K562 (cell line): ENCODE data around the gene LLCFC1. TPM values are rescaled to one million over a fixed set of nuclear protein-coding genes. Genes with fewer than 3 reads are reported as not detected.

ENCODE experiments used
- ATAC-seq: fragments of 200-7000 bp; cut with Tn5 transposase; 3 replicates; pipeline ENCODE4 v1.9.1; 2020; ENCODE audit warnings: moderate library complexity
- BruUV-seq: library from RNA; stranded (reverse); fragments of 400-500 nt; replicated peaks from 2 replicates; lab custom pipeline; 2021; lab: Mats Ljungman, UMichigan
- CTCF ChIA-PET: fragments of 300-600 bp; formaldehyde crosslinking; extraction: SDS; loops from one replicate; lab custom pipeline; 2021; ENCODE audit warnings: low intra/inter-chr PET ratio; lab: Yijun Ruan, JAX
- POLR2A ChIA-PET: fragments of 300-600, 350-650 bp; sonication (Branson Sonifier 250); formaldehyde crosslinking; extraction: SDS; loops from one replicate; lab custom pipeline; 2021; ENCODE audit warnings: antibody characterized with exemption, inconsistent platforms; lab: Yijun Ruan, JAX
- DNase-seq, 4 experiments: peaks; one replicate each; pipeline versions ENCODE4 v3.0.0 to v3.0.0-alpha.2; 2011 to 2018; ENCODE audit warnings: low spot score in 3 of 4, mixed read lengths in 3 of 4; ENCODE audit errors: extremely low read depth in 1 of 4
- FAIRE-seq: peaks from 2 replicates; lab custom pipeline; 2011; peaks lifted over from hg19 to GRCh38; lab: Jason Lieb, UNC
- H2AFZ ChIP-seq: 2 replicates; pipeline ENCODE4 v1.6.0; 2011; ENCODE audit warnings: low read depth, low read length, control low read depth, inconsistent platforms
- H3K27ac ChIP-seq: fragments of 200-600 bp; 3 replicates; pipeline ENCODE4 v1.8.0; 2011; ENCODE audit warnings: low read depth, mild to moderate bottlenecking, control low read depth, inconsistent platforms, low read length, moderate library complexity, mixed read lengths; ENCODE audit errors: extremely low read depth
- H3K27me3 ChIP-seq, 2 experiments: fragments of 300-600 bp in 1 of 2; 2 replicates in 1 of 2; 3 replicates in 1 of 2; pipeline versions ENCODE4 v1.6.0 to v1.8.0; 2011; ENCODE audit warnings: inconsistent platforms in 2 of 2, low read length in 2 of 2, mild to moderate bottlenecking in 1 of 2, mixed read lengths in 1 of 2, moderate library complexity in 1 of 2; ENCODE audit not compliant: control insufficient read depth in 2 of 2, insufficient read depth in 2 of 2
- H3K36me3 ChIP-seq: fragments of 300-600 bp; 3 replicates; pipeline ENCODE4 v1.8.0; 2011; ENCODE audit warnings: mild to moderate bottlenecking, low read length, inconsistent platforms; ENCODE audit not compliant: control insufficient read depth, insufficient read depth
- H3K4me1 ChIP-seq, 2 experiments: fragments of 200-600 bp in 1 of 2; replicated peaks in 1 of 2; 2 replicates in 1 of 2; 3 replicates in 1 of 2; pipeline versions ENCODE4 v1.5.1 to v1.8.0; 2011; ENCODE audit warnings: inconsistent platforms in 2 of 2, low read length in 2 of 2, mild to moderate bottlenecking in 1 of 2, mixed read lengths in 1 of 2, moderate library complexity in 1 of 2; ENCODE audit not compliant: control insufficient read depth in 2 of 2, insufficient read depth in 2 of 2
- H3K4me2 ChIP-seq: 2 replicates; pipeline ENCODE4 v1.6.1; 2011; ENCODE audit warnings: low read length, control low read depth, inconsistent platforms, mixed read lengths; ENCODE audit not compliant: insufficient read depth
- H3K4me3 ChIP-seq: fragments of 200-600 bp; sonication (generic), shearing (Covaris generic); 2 replicates; pipeline ENCODE4 v1.5.1; 2016; ENCODE audit warnings: control low read depth, inconsistent platforms
- H3K79me2 ChIP-seq: fragments of 200-600 bp; 3 replicates; pipeline ENCODE4 v1.8.0; 2011; ENCODE audit warnings: low read length, inconsistent platforms; ENCODE audit not compliant: control insufficient read depth, insufficient read depth
- H3K9ac ChIP-seq, 2 experiments: 2 replicates each; pipeline versions ENCODE4 v1.6.0 to v1.6.1; 2011; ENCODE audit warnings: low read depth in 2 of 2, low read length in 2 of 2, control low read depth in 1 of 2, inconsistent platforms in 1 of 2, mild to moderate bottlenecking in 1 of 2, mixed read lengths in 1 of 2; ENCODE audit not compliant: insufficient read depth in 1 of 2
- H3K9me1 ChIP-seq: one replicate; pipeline ENCODE4 v1.6.0; 2011; ENCODE audit warnings: inconsistent platforms, mild to moderate bottlenecking, low read length, moderate library complexity; ENCODE audit not compliant: control insufficient read depth, insufficient read depth
- H3K9me3 ChIP-seq: replicated peaks from 2 replicates; pipeline ENCODE4 v1.5.1; 2011; ENCODE audit warnings: low read depth, low read length, inconsistent platforms; ENCODE audit not compliant: control insufficient read depth, insufficient read depth
- H4K20me1 ChIP-seq: replicated peaks from 2 replicates; pipeline ENCODE4 v1.6.1; 2011; ENCODE audit warnings: low read length, inconsistent platforms, mixed read lengths; ENCODE audit not compliant: control insufficient read depth, insufficient read depth
- ATF1 ChIP-seq, 2 experiments: fragments of 450-650 bp in 1 of 2; IDR thresholded peaks; 2 replicates each; pipeline ENCODE4 v1.6.1; 2016; ENCODE audit warnings: missing compliant biosample characterization in 1 of 2, missing genetic modification characterization in 1 of 2
- DEAF1 ChIP-seq: fragments of 450-650 bp; formaldehyde crosslinking; IDR thresholded peaks from 2 replicates; pipeline ENCODE4 v1.4.0; 2020; ENCODE audit warnings: mild to moderate bottlenecking, moderate library complexity
- ETS2 ChIP-seq: IDR thresholded peaks from 2 replicates; pipeline ENCODE4 v1.6.1; 2016; ENCODE audit warnings: borderline replicate concordance, missing genetic modification characterization, mild to moderate bottlenecking, moderate library complexity, missing compliant biosample characterization; ENCODE audit not compliant: poor library complexity, severe bottlenecking
- GATAD2A ChIP-seq: fragments of 450-650 bp; IDR thresholded peaks from 2 replicates; pipeline ENCODE4 v1.6.1; 2017
- HMG20B ChIP-seq: fragments of 250-450 bp; sonication (Bioruptor Pico); IDR thresholded peaks from 2 replicates; pipeline ENCODE4 v1.5.0; 2021; ENCODE audit warnings: mild to moderate bottlenecking
- KDM4B ChIP-seq, 2 experiments: fragments of 450-650 bp in 1 of 2; sonication (generic) in 1 of 2; IDR thresholded peaks; 2 replicates each; pipeline ENCODE4 v1.6.1; 2016 to 2017; ENCODE audit warnings: borderline replicate concordance in 2 of 2, antibody characterized with exemption in 1 of 2, low read depth in 1 of 2, mild to moderate bottlenecking in 1 of 2
- KDM5B ChIP-seq: fragments of 200-600 bp; sonication (generic); IDR thresholded peaks from 2 replicates; pipeline ENCODE4 v1.6.1; 2012; ENCODE audit warnings: low read depth, mild to moderate bottlenecking, moderate library complexity, low read length, control low read depth, inconsistent platforms; ENCODE audit not compliant: insufficient replicate concordance
- NEUROD1 ChIP-seq: fragments of 150-350 bp; IDR thresholded peaks from 2 replicates; pipeline ENCODE4 v1.6.1; 2014; ENCODE audit warnings: borderline replicate concordance, low read length, low read depth; ENCODE audit not compliant: partially characterized antibody
- PHF20 ChIP-seq: fragments of 450-650 bp; IDR thresholded peaks from 2 replicates; pipeline ENCODE4 v1.6.1; 2018; ENCODE audit not compliant: partially characterized antibody
- STAT5A ChIP-seq: IDR thresholded peaks from 2 replicates; pipeline ENCODE4 v1.6.1; 2012; ENCODE audit warnings: low read length, inconsistent platforms, borderline replicate concordance
- TAF1 ChIP-seq: IDR thresholded peaks from 2 replicates; pipeline ENCODE4 v1.6.1; 2011; ENCODE audit warnings: mild to moderate bottlenecking, low read length, moderate library complexity; ENCODE audit not compliant: insufficient read depth, control insufficient read depth, severe bottlenecking; ENCODE audit errors: extremely low read depth
- ZBTB1 ChIP-seq: sonication (generic); formaldehyde crosslinking; IDR thresholded peaks from 2 replicates; pipeline ENCODE4 v1.8.1; 2023; ENCODE audit warnings: missing genetic modification reagents, low read depth, mild to moderate bottlenecking, borderline replicate concordance
- ZNF224 ChIP-seq: sonication (generic); formaldehyde crosslinking; IDR thresholded peaks from 2 replicates; pipeline ENCODE4 v1.8.0; 2022; ENCODE audit warnings: mild to moderate bottlenecking, missing genetic modification reagents
- whole genome bisulfite sequencing: fragments of 100-300 bp; shearing (Covaris generic); methylation state at CpG from one replicate; pipeline ENCODE4 v1.1.6; 2016; ENCODE audit warnings: low coverage, mixed read lengths; ENCODE audit not compliant: insufficient coverage; ENCODE audit errors: missing lambda C conversion rate; 5-methylcytosine and 5-hydroxymethylcytosine counted together
- in situ Hi-C: fragments of 300-500 bp; cut with MboI; formaldehyde crosslinking; loops from 4 replicates; pipeline ENCODE4 v1.15.0; 2018; ENCODE audit warnings: inconsistent platforms, mixed read lengths
- intact Hi-C: fragments of 100-400 bp; cut with micrococcal nuclease; formaldehyde crosslinking; loops from 2 replicates; pipeline ENCODE4 v1.14.2; 2022
- polyA plus RNA-seq, 8 experiments: library from polyadenylated mRNA; depleted of rRNA in 4 of 8; stranded (reverse) in 5 of 8; unstranded in 3 of 8; fragments of >200 nt; fragmentation: Nextera tagmentation in 2 of 8; fragmentation: Illumina TruSeq in 1 of 8; extraction: Ambion mirVana in 2 of 8; extraction: Trizol in 1 of 8; gene quantifications; 2 replicates each; pipeline versions ENCODE4 v1.2.1 to v1.2.3, GENCODE V29; 2011 to 2014; ENCODE audit warnings: inconsistent platforms in 1 of 8, missing spikeins in 1 of 8
- total RNA-seq, 7 experiments: library from RNA; depleted of rRNA in 6 of 7; stranded (reverse); fragments of >200 nt in 6 of 7; fragmentation: Illumina TruSeq in 2 of 7; extraction: Trizol in 2 of 7; gene quantifications; 2 replicates each; pipeline versions ENCODE4 v1.2.1 to v1.2.3, GENCODE V29; 2011 to 2021; ENCODE audit warnings: low replicate concordance in 1 of 7
- TF ChIP-seq, protein P1 (sequence below): sonication (generic); formaldehyde crosslinking; IDR thresholded peaks from 2 replicates; pipeline ENCODE4 v1.9.0; 2022; ENCODE audit warnings: mild to moderate bottlenecking, missing genetic modification reagents

Gene LLCFC1
- total and polyA plus RNA-seq, 9 of the 15 experiments (the other 6 are each of a cell fraction or from before 2014, with no cell fraction given) = not detected

- H3K79me2 ChIP-seq = no peaks in the 10 kb centered on the region
- no peak overlapping the region for H3K4me3 ChIP-seq
- no peak for FAIRE-seq
- no peak overlapping the region for H3K4me2 ChIP-seq
- H3K4me1 ChIP-seq = peaks cover 8 to 12% of the 10 kb centered on the region in 2 experiments; a peak in 4 of 5 replicates
- WGBS = 32% methylated on average over 4 of the region's 4 CpGs
- H3K36me3 ChIP-seq = no peaks in the 10 kb centered on the region
- no peak overlapping the region for H3K27ac ChIP-seq
- intact Hi-C loops = no loop called here
- BruUV-seq = no TSS peak
- H3K9ac ChIP-seq = no peak overlapping the region
- no peaks in the 10 kb centered on the region for H3K9me1 ChIP-seq
- TF ChIP-seq ATF1 (CRISPR knock-in tag; IDR thresholded peaks at IDR 0.05) (no peak), ATF1 (tag; IDR thresholded peaks at IDR 0.05) (no peak), TAF1 (no peak), HMG20B (CRISPR knock-in tag) (no peak)
- TF ChIP-seq, all 486 proteins: peak for 0
- H3K27me3 ChIP-seq = no peaks in the 10 kb centered on the region
- H3K9me3 ChIP-seq = no peaks in the 10 kb centered on the region; the same call in 1 of the 2 replicates
- POLR2A ChIA-PET = interaction anchor here (1.0 kb wide), 1 partner anchor 9 kb away, joined by 3 read pairs; no protein-coding TSS in a partner anchor
- ATAC-seq (no peak), DNase-seq (peak in 1 of 4 experiments; percentile 3)
- H4K20me1 ChIP-seq = no peaks in the 10 kb centered on the region
- in situ Hi-C loops = no loop called here
- no peak overlapping the region for H2AFZ ChIP-seq
- CTCF ChIA-PET = no interaction called here
These were observed 29.9 kb downstream of the LLCFC1 start for GRCh38 chr7:142969183-142969582.

- Histone ChIP-seq H3K27me3 (peaks cover 0 to 3% of the 10 kb centered on the region in 2 experiments; a peak in 1 of 5 replicates), H3K4me2 (no peak overlapping the region), H3K9me1 (no peaks in the 10 kb centered on the region), H3K4me1 (no peaks in the 10 kb centered on the region), H3K9me3 (no peaks in the 10 kb centered on the region; the same call in 1 of the 2 replicates), H4K20me1 (no peaks in the 10 kb centered on the region), H3K4me3 (no peak overlapping the region), H3K9ac (no peak overlapping the region), H3K79me2 (no peaks in the 10 kb centered on the region), H2AFZ (no peak overlapping the region), H3K36me3 (no peaks in the 10 kb centered on the region), H3K27ac (no peak overlapping the region)
- ChIA-PET CTCF (no interaction called here), POLR2A (no interaction called here)
- no peak for FAIRE-seq
- in situ Hi-C loops = no loop called here
- 0 out of 3 replicates have a peak, but pooled peaks have one; percentile 26 for ATAC-seq
- intact Hi-C loops = no loop called here
- no peak for DNase-seq
- TF ChIP-seq NEUROD1 (no peak), GATAD2A (no peak), STAT5A (no peak), DEAF1 (CRISPR knock-in tag) (no peak), ZNF224 (CRISPR knock-in tag) (no peak), KDM5B (no peak), KDM4B (IDR thresholded peaks at IDR 0.05; ENCODE audit: borderline replicate concordance in 2 of 2, low read depth in 1 of 2) (no peak), ETS2 (tag) (no peak), PHF20 (no peak), ZBTB1 (CRISPR knock-in tag) (no peak)
- TF ChIP-seq, protein P1, sequence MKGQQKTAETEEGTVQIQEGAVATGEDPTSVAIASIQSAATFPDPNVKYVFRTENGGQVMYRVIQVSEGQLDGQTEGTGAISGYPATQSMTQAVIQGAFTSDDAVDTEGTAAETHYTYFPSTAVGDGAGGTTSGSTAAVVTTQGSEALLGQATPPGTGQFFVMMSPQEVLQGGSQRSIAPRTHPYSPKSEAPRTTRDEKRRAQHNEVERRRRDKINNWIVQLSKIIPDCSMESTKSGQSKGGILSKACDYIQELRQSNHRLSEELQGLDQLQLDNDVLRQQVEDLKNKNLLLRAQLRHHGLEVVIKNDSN (CRISPR knock-in tag) = no peak
- 17% methylated on average over 3 of the region's 3 CpGs for WGBS
- BruUV-seq = no TSS peak
These were observed 35.3 kb downstream of the LLCFC1 start for GRCh38 chr7:142974626-142975025.
